T-helper 2 cell treated with Interferon-gamma antibody and Interleukin-4, amounts not matched to agents 100 ng/mL and 5 ng/mL, for 36 hours (primary cell): ENCODE measurements around the gene KISS1R. TPM values are rescaled to one million over a fixed set of nuclear protein-coding genes. Genes with fewer than 3 reads are reported as not detected.

ENCODE experiments used
- intact Hi-C: fragments of 100-400 bp; cut with micrococcal nuclease; formaldehyde crosslinking; loops from one replicate; pipeline ENCODE4 v1.15.1; 2023
- total RNA-seq: library from RNA; stranded (reverse); gene quantifications from 2 replicates; pipeline ENCODE4 v1.2.3, GENCODE V29; 2022

Gene KISS1R
- total RNA-seq, 1 donor from 2014 or later: 1.9 TPM

DNA sequence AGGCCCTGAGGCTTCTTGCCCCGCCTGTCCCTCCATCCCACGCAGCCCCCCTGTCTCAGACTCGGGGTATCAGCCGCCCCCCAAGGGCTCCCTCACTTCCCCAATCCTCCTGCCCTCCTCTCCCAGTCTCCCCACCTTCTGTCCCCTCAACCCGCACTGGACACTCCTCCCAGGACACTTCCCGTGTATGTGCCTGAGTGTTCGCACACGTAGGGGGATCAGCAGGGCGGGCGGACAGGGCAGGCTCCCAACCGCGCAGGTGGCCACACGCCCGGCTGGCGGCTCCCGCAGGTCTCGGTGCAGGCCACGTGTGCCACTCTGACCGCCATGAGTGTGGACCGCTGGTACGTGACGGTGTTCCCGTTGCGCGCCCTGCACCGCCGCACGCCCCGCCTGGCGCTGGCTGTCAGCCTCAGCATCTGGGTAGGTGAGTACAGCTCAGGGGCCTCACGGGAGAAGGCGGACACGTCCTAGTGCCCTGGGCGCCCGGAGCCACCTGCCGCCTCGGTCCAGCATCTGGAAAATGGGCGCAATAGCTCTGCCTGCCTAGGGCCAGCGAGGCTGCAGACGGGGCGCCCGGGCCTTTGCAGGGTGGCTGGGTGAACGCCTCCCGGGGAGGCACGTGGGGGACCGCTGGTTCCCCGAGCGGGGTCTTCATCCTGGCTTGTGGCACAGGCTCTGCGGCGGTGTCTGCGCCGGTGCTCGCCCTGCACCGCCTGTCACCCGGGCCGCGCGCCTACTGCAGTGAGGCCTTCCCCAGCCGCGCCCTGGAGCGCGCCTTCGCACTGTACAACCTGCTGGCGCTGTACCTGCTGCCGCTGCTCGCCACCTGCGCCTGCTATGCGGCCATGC is 2.3 kb downstream of the KISS1R start:
- intact Hi-C loops: loop anchor here (1.0 kb wide), 1 partner anchor 56 kb away; no protein-coding TSS in a partner anchor

GRCh38 chr19:920051-920864 is 3.1 kb downstream of the KISS1R start:
- intact Hi-C loops: loop anchor here (1.0 kb wide), 1 partner anchor 57 kb away; no protein-coding TSS in a partner anchor

- intact Hi-C loops: loop anchor here (1.0 to 5.0 kb wide), 3 partner anchors 43 to 127 kb away; partner anchors contain the start of genes PTBP1 and WDR18
Observed at GRCh38 chr19:924553-925086, 7.5 kb downstream of the KISS1R start.

DNA sequence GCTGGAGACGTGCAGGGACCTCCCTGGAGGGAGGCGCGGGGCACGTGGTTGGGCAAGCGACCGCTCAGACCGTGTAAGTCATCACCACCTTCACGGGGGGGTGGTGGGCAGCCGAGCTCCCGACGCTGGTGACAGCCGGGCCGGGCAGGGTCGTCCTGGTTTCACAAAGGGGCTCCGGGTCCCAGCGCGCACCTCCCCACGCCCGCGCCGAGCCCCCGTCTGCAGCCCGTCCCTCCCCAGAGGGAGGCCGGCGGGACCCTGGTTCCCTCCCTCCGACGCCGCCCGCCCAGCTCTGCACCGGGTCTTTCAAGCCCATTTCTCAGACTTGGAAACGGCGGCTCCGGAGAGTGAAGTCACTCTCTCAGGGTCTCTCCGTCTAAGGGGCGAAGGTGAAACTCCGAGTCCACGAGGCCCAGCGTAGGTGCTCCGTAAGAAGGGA is 8.0 kb downstream of the KISS1R start:
- intact Hi-C loops: loop anchor here (1.0 to 5.0 kb wide), 3 partner anchors 42 to 128 kb away; partner anchors contain the start of genes PTBP1 and WDR18

DNA sequence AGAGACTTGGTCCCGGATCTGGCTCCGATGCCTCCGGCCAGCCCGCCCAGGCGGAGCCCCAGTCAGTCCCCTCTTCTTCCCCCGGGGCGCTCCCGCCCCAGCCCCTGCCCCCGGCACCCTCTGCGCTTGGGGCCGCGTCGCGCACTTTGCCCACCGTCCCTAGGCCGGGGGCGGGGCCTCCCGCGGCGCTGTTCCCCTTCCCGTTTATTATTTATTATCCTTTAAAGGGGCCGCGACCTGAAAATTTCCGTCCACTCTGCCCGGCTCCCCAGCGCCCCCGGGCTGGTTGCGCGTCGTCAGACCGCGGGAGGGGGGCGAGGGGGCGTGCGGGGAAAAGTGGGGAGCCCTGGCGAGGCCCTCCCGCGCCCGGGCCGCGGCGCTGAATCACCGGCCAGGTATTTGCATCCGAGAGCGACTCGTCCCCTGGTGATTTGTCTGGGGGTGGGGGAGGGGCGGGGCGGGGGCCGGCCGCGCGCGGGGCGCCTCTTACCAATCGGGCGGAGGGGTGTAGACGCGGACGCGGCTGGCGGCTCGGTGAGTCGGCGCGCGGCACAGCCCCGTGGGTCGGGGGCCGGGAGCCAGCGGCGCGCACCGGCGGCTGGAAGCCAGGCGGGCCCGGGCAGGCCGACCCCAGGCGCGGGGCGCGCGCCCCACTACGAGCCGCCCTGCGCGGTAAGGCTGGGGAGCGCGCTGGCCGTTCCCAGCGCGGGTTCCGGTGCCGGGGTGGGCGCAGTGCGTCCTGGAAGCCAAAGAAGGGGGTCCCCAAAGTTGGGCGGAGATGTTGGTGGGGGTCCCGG is 8.6 kb downstream of the KISS1R start, which contains the start of gene ARID3A:
Gene ARID3A (plus strand): TSS at position 510 of the 797 bp plus-strand sequence. CDS start 3,494 bp downstream, outside the sequence.
- intact Hi-C loops: loop anchor here (1.0 to 5.0 kb wide), 3 partner anchors 42 to 128 kb away; partner anchors contain the start of genes PTBP1 and WDR18

DNA sequence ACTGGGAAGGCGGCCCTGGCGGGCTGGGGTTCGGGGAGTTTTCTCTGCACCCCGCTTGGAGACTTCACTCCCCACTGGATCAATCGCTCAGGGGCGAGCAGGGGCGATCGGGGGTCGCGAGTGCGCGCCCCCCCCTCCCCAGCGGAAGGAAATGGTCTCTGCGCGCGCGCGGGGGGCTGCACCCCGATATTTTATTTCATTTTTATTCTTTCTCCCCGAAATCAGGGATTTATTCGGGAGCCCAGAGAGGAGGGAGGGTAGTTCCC is 9.1 kb downstream of the KISS1R start:
- intact Hi-C loops: loop anchor here (5.0 kb wide), 1 partner anchor 41 kb away; no protein-coding TSS in a partner anchor

- intact Hi-C loops: loop anchor here (5.0 kb wide), 1 partner anchor 41 kb away; no protein-coding TSS in a partner anchor
Observed at GRCh38 chr19:926589-927350, 9.6 kb downstream of the KISS1R start.

DNA sequence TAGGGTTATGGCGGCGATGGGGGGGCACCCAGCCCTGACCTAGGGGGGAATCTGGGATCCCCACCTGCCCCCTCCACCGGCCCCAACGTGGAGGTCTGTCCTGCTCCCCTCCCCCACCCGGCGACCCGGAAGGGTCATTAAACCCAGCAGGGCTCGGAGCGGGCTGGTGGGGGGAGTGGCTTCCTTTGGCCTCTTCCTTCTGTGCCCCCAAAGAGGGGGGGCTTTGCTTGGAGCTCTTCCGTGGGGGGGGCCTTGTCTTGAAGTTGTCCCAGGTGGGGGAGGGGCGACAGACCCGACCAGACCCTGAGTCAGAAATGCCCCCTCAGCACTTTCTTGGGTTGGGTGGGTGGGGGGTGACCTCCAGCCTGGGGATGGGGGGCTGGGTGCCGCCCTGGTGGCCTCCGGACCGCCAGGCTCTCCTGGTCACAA is 10.2 kb downstream of the KISS1R start:
- intact Hi-C loops: loop anchor here (5.0 kb wide), 1 partner anchor 40 kb away; no protein-coding TSS in a partner anchor

GRCh38 chr19:927780-928401 is 10.8 kb downstream of the KISS1R start:
- intact Hi-C loops: loop anchor here (5.0 kb wide), 1 partner anchor 39 kb away; no protein-coding TSS in a partner anchor

GRCh38 chr19:928471-929202 is 11.5 kb downstream of the KISS1R start:
- intact Hi-C loops: loop anchor here (5.0 kb wide), 1 partner anchor 39 kb away; no protein-coding TSS in a partner anchor

- intact Hi-C loops: loop anchor here (5.0 kb wide), 1 partner anchor 38 kb away; no protein-coding TSS in a partner anchor
Observed at GRCh38 chr19:929203-929890, 12.2 kb downstream of the KISS1R start.

DNA sequence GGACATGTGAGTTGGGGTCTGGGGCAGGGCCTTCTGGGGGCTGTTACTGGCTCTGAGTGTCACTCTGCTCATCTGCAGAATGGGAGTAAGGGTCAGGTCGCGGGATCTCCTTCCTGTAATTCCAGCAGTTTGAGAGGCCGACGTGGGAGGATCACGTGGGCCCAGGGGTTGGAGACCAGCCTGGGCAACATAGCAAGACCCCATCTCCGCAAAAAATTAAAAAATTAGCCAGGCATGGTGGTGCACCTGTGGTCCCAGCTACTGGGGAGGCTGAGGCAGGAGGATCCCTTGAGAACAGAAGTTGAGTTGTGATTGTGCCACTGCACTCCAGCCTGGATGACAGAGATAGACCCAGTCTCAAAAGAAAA is 12.7 kb downstream of the KISS1R start:
- intact Hi-C loops: loop anchor here (5.0 kb wide), 1 partner anchor 37 kb away; no protein-coding TSS in a partner anchor

- intact Hi-C loops: no loop called here
Observed at GRCh38 chr19:931860-932647, 14.9 kb downstream of the KISS1R start.

GRCh38 chr19:932648-933552 is 15.8 kb downstream of the KISS1R start:
- intact Hi-C loops: no loop called here

DNA sequence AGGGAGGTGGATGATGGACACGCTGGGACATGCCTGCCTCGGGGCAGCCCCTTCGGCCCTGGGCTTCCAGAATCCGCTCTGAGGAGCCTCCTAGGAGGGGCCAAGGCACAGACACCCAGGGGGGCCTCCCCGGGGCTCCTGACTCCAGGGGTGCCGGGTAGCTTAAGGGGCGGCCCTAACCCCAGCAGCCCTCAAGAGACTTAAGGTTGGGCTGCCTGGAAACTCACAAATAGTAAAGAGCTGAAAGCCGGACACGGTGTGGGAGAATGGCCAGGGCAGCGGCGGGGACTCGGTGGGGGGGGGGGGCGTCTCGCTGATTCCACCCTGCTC is 16.4 kb downstream of the KISS1R start:
- intact Hi-C loops: no loop called here

DNA sequence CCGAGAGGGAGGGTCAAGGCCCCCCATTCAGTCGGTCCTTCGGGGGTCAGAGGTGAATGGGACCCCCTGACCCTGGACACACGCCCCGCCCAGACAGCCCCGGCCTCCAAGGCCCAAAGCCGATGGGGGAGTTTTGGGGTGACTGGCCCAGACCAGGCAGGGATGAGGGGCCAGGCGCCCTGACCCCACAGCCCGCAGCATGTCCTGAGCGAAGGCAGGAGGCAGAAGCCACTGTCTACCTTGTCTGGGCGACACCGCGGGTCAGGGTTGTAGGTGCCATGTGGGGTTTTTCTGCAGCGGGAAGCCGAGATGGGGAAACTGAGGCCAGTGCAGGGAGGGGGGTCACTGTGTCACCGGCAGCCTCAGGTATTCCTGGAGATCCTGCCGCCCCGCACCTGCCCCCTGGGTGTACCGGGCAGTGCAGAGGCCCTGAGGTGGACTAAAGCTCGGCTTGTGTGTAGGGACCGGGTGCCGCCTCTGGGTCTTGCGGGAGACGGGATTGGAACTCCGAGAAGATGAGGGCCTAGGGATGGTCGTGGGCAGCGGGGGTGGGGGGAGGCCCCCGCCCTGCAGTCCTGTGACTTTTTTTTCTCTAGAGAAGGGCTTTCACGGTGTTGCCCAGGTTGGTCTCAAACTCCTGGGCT is 17.2 kb downstream of the KISS1R start:
- intact Hi-C loops: no loop called here
